ENCODE measurements around the gene ZAP70.

GRCh38 chr2:97677480-97677879 is 35.9 kb upstream of the ZAP70 start:
- TF ChIP-seq CTCF (IDR thresholded peaks at IDR 0.05) (no peak), EP300 (IDR thresholded peaks at IDR 0.05) (no peak), POLR2A (IDR thresholded peaks at IDR 0.05) (no peak), POLR2AphosphoS5 (IDR thresholded peaks at IDR 0.05) (no peak)
